Esophagus squamous epithelium (tissue), 5 donors: ENCODE measurements around the gene PCDH9. TPM values are rescaled to one million over a fixed set of nuclear protein-coding genes. Genes with fewer than 3 reads are reported as not detected.

Experiments used
- DNase-seq: peaks from one replicate; lab custom pipeline; 2025; lab: John Stamatoyannopoulos, UW
- H3K27ac ChIP-seq, 4 donors: fragments of 200-600 bp; sonication (generic); one replicate each; pipeline ENCODE4 v1.5.1; 2016 to 2019; ENCODE audit warnings: mild to moderate bottlenecking in 1 of 4
- H3K27me3 ChIP-seq, 4 donors: fragments of 200-600 bp; sonication (generic); 1 replicate in 3 of 4; 2 replicates in 1 of 4; pipeline versions ENCODE4 v1.5.1 to v1.6.0; 2017 to 2021; ENCODE audit warnings: antibody characterized with exemption in 1 of 4
- H3K36me3 ChIP-seq, 3 donors: fragments of 200-600 bp; sonication (generic); one replicate each; pipeline ENCODE4 v1.5.1; 2016 to 2019
- H3K4me1 ChIP-seq, 3 donors: fragments of 200-600 bp; sonication (generic); one replicate each; pipeline ENCODE4 v1.5.1; 2017 to 2019
- H3K4me3 ChIP-seq, 4 donors: fragments of 200-600 bp; sonication (generic); 1 replicate in 3 of 4; 2 replicates in 1 of 4; pipeline ENCODE4 v1.5.1; 2016 to 2019; ENCODE audit warnings: mild to moderate bottlenecking in 2 of 4, moderate library complexity in 1 of 4
- H3K9me3 ChIP-seq, 3 donors: fragments of 200-600 bp; sonication (generic); one replicate each; pipeline ENCODE4 v1.5.1; 2016 to 2019
- CTCF ChIP-seq, 6 experiments: fragments of 450-650 bp in 4 of 6; fragments of 200-600 bp in 2 of 6; sonication (generic) in 2 of 6; IDR thresholded peaks; one replicate each; pipeline ENCODE4 v1.5.1; 2016 to 2019; ENCODE audit warnings: antibody characterized with exemption in 6 of 6, mild to moderate bottlenecking in 4 of 6, moderate library complexity in 4 of 6
- POLR2A ChIP-seq, 4 donors: fragments of 450-650 bp; IDR thresholded peaks; one replicate each; pipeline ENCODE4 v1.6.1; 2017; ENCODE audit warnings: antibody characterized with exemption in 4 of 4, mild to moderate bottlenecking in 4 of 4, moderate library complexity in 3 of 4
- WGBS, 2 donors: methylation state at CpG; one replicate each; pipeline ENCODE4 v1.1.5; 2018; 5-methylcytosine and 5-hydroxymethylcytosine counted together
- intact Hi-C: fragments of 100-400 bp; cut with DNase I; formaldehyde crosslinking; loops from one replicate; pipeline ENCODE4 v1.15.0; 2022
- total RNA-seq, 4 donors: library from RNA; depleted of rRNA; stranded (reverse); fragments of >200 nt; gene quantifications; one replicate each; pipeline ENCODE4 v1.1.0, GENCODE V29; 2016
- donor health status: DM: yes; HTN: yes; CAD: no.

Gene PCDH9
- total RNA-seq, 4 donors from 2014 or later: 0.04 to 1.9 (median 0.45) TPM

- DNase-seq: no peak
- Histone ChIP-seq H3K4me3 (no peak overlapping the region), H3K36me3 (no peaks in the 10 kb centered on the region), H3K27ac (no peak overlapping the region), H3K4me1 (no peaks in the 10 kb centered on the region), H3K27me3 (no peaks in the 10 kb centered on the region), H3K9me3 (no peaks in the 10 kb centered on the region)
- intact Hi-C loops: no loop called here
- 46 to 70% methylated on average over 1 of the region's 1 CpG for WGBS, 2 donors
- TF ChIP-seq POLR2A (IDR thresholded peaks at IDR 0.05) (no peak), CTCF (IDR thresholded peaks at IDR 0.05) (no peak)
Measured at GRCh38 chr13:66803808-66804456, 426.2 kb downstream of the PCDH9 start.

- intact Hi-C loops: no loop called here
- TF ChIP-seq CTCF (IDR thresholded peaks at IDR 0.05) (no peak), POLR2A (IDR thresholded peaks at IDR 0.05) (no peak)
- Histone ChIP-seq H3K36me3 (no peaks in the 10 kb centered on the region), H3K4me1 (no peaks in the 10 kb centered on the region), H3K27ac (no peak overlapping the region), H3K9me3 (no peaks in the 10 kb centered on the region), H3K4me3 (no peak overlapping the region), H3K27me3 (no peaks in the 10 kb centered on the region)
- DNase-seq: no peak
- 65 to 70% methylated on average over 5 of the region's 5 CpGs for WGBS, 2 donors
Measured at GRCh38 chr13:66803013-66803807, 426.9 kb downstream of the PCDH9 start.

GRCh38 chr13:66795636-66796035 is 434.5 kb downstream of the PCDH9 start:
- DNase-seq: no peak
- whole genome bisulfite sequencing, 2 donors: 62 to 66% methylated on average over 2 of the region's 2 CpGs
- no peaks in the 10 kb centered on the region for H3K36me3 ChIP-seq
- no peaks in the 10 kb centered on the region for H3K4me1 ChIP-seq
- H3K27me3 ChIP-seq: no peaks in the 10 kb centered on the region
- no peaks in the 10 kb centered on the region for H3K9me3 ChIP-seq
- no peak overlapping the region for H3K4me3 ChIP-seq
- TF ChIP-seq CTCF (IDR thresholded peaks at IDR 0.05) (no peak), POLR2A (IDR thresholded peaks at IDR 0.05) (no peak)
- H3K27ac ChIP-seq: no peak overlapping the region
- intact Hi-C loops: no loop called here

GRCh38 chr13:66794340-66795031 is 435.6 kb downstream of the PCDH9 start:
- no peaks in the 10 kb centered on the region for H3K9me3 ChIP-seq
- no peak overlapping the region for H3K27ac ChIP-seq
- no peaks in the 10 kb centered on the region for H3K27me3 ChIP-seq
- no peaks in the 10 kb centered on the region for H3K4me1 ChIP-seq
- H3K4me3 ChIP-seq: no peak overlapping the region
- 62% methylated on average over 5 of the region's 5 CpGs for WGBS, 2 donors
- DNase-seq: no peak
- H3K36me3 ChIP-seq: no peaks in the 10 kb centered on the region
- TF ChIP-seq CTCF (IDR thresholded peaks at IDR 0.05) (no peak), POLR2A (IDR thresholded peaks at IDR 0.05) (no peak)
- intact Hi-C loops: no loop called here

GRCh38 chr13:66790861-66791260 is 439.3 kb downstream of the PCDH9 start:
- no peak for DNase-seq
- intact Hi-C loops: no loop called here
- no peak for TF ChIP-seq POLR2A (IDR thresholded peaks at IDR 0.05)
- no peak for TF ChIP-seq CTCF (IDR thresholded peaks at IDR 0.05)
- H3K9me3 ChIP-seq: no peaks in the 10 kb centered on the region
- H3K27ac ChIP-seq: no peak overlapping the region
- H3K4me1 ChIP-seq: no peaks in the 10 kb centered on the region
- WGBS, 2 donors: 41 to 56% methylated on average over 2 of the region's 2 CpGs
- H3K36me3 ChIP-seq: no peaks in the 10 kb centered on the region
- no peaks in the 10 kb centered on the region for H3K27me3 ChIP-seq
- H3K4me3 ChIP-seq: no peak overlapping the region
